ENCODE measurements around the gene SULT2B1.

DNA sequence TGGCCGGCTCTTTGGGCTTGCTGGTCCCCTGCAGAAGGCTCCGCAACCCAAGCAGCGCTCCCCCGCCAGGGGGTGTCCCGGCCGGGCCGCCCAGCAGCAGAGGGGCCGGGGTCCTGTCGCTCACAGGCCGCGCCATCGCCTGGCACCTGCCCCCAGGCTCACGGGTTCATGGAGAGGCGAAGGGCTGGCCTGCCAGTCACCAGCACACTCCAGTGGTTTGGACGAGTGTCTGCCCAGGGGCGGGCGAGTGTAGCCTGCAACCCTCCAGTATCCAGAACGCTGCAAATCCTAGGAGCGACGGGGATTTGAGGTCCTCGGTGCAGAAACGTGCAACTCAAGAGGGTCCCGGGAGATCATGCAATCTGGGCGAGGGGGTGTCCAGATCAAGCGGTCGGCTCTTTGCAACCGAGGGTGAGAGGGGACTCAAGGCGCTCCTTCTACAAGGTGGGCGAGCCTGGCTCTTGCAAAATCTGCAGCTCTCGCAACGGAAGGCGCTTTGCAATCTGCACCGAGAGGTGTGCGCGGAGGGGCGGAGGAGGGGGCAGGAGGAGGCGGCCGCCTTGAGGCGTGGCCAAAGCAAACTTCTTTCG lies 85.0 kb downstream of the SULT2B1 start, which contains the start of gene DBP:
- TF ChIP-seq, protein P1, sequence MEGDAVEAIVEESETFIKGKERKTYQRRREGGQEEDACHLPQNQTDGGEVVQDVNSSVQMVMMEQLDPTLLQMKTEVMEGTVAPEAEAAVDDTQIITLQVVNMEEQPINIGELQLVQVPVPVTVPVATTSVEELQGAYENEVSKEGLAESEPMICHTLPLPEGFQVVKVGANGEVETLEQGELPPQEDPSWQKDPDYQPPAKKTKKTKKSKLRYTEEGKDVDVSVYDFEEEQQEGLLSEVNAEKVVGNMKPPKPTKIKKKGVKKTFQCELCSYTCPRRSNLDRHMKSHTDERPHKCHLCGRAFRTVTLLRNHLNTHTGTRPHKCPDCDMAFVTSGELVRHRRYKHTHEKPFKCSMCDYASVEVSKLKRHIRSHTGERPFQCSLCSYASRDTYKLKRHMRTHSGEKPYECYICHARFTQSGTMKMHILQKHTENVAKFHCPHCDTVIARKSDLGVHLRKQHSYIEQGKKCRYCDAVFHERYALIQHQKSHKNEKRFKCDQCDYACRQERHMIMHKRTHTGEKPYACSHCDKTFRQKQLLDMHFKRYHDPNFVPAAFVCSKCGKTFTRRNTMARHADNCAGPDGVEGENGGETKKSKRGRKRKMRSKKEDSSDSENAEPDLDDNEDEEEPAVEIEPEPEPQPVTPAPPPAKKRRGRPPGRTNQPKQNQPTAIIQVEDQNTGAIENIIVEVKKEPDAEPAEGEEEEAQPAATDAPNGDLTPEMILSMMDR (IDR thresholded peaks at IDR 0.05; ENCODE audit: low read length) = peak; percentile 14
- no peak for TF ChIP-seq EZH2 (optimal IDR thresholded peaks at IDR 0.05; ENCODE audit: low read depth, low read length)
- TF ChIP-seq EZH2phosphoT487 (IDR thresholded peaks at IDR 0.05; ENCODE audit: low read length) = no peak
